ENCODE results near the gene MNT.

The MNT gene

DNA sequence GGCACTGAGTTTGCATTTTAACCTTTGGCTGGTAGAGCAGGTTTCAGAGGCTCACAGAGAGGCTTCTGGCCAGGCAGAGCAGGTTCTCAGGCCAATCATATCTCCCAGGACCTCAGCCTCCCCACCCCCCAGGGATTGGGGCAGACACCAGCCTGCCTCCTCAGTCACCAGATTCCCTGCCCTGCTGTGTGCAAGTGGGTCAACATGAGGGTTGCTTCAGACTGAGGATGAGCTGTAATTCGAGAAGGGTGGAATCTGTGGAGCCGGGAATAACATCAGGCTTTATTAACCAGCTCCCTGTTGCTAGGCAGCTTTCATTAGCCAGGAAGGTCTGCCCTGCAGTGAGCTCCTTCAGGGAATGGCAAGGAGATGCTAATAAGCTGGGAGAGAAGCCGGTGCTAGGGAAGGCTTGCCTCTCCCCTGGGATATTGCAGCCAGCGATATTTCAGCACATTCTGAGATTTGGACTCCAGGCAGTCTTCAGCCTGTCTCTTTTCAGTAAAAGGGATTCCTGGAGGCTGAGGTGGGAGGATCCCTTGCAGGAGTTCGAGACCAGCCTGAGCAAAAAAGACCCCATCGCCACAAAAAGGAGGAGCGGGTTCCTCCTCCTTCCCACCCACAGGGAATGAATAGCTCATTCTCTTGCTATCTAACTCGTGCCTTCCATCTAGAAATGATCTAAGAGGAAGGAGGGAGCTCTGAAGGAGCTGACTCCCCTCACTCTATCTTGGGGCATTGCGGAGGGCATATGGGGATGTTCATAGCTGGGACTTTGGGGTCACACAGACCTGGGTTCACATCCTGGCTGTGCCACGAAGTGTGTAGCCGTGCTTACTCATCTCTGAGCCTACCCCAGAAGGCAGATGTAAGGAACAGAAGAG, 52.8 kb downstream of the MNT start:
- TF ChIP-seq, protein P1, sequence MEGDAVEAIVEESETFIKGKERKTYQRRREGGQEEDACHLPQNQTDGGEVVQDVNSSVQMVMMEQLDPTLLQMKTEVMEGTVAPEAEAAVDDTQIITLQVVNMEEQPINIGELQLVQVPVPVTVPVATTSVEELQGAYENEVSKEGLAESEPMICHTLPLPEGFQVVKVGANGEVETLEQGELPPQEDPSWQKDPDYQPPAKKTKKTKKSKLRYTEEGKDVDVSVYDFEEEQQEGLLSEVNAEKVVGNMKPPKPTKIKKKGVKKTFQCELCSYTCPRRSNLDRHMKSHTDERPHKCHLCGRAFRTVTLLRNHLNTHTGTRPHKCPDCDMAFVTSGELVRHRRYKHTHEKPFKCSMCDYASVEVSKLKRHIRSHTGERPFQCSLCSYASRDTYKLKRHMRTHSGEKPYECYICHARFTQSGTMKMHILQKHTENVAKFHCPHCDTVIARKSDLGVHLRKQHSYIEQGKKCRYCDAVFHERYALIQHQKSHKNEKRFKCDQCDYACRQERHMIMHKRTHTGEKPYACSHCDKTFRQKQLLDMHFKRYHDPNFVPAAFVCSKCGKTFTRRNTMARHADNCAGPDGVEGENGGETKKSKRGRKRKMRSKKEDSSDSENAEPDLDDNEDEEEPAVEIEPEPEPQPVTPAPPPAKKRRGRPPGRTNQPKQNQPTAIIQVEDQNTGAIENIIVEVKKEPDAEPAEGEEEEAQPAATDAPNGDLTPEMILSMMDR (IDR thresholded peaks at IDR 0.05; ENCODE audit: borderline replicate concordance, control extremely low read depth, extremely low read depth, insufficient read depth, missing control alignments) = no peak
- in situ Hi-C loops (cut with MboI; ENCODE audit: low sequenced_read_pairs, unreplicated experiment) = no loop called here
- no peak for DNase-seq (ENCODE audit: low spot score)

DNA sequence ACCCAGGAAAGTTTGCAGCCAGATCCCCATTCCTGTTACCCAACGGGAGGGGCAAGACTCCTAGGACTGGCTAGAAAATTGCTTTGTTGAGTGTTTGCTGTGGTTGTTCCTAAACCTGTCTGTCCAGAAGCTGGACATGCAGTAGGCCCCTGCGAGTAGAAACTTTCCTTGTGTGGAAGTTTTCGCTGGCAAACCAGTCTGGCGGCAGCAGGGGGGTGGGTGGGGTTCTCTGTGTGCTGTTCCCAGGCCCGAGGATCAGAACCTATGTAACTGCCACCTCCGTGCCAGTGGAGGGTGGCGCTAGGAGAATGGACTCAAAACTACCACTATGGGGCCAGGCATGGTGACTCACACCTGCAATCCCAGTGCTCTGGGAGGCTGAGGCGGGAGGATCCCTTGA, 54.4 kb downstream of the MNT start:
- no peak for DNase-seq (ENCODE audit: low spot score)
- TF ChIP-seq, protein P1 (IDR thresholded peaks at IDR 0.05; ENCODE audit: borderline replicate concordance, control extremely low read depth, extremely low read depth, insufficient read depth, missing control alignments) = no peak
- in situ Hi-C loops (cut with MboI; ENCODE audit: low sequenced_read_pairs, unreplicated experiment) = no loop called here

DNA sequence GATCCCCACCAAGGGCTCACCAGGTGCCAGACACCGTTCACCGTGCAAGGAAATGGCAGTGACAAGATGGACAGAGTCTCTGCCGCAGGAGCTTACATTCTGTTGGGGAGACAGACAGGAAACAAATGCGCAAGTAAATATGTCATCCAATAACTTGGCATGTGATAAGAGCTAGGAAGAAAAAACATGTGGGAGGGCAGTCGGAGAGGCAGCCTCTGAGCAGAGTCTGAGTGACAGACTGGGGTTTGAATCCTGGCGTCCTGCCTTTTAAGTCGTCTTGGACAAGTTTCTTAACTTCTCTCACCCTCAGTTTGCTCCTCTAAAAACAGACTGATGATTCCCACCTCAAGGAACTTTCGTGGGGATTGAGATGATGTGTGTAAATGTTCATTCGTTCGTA, 56.3 kb downstream of the MNT start:
- in situ Hi-C loops (cut with MboI; ENCODE audit: low sequenced_read_pairs, unreplicated experiment) = no loop called here
- TF ChIP-seq, protein P1 (IDR thresholded peaks at IDR 0.05; ENCODE audit: borderline replicate concordance, control extremely low read depth, extremely low read depth, insufficient read depth, missing control alignments) = no peak
- no peak for DNase-seq (ENCODE audit: low spot score)

DNA sequence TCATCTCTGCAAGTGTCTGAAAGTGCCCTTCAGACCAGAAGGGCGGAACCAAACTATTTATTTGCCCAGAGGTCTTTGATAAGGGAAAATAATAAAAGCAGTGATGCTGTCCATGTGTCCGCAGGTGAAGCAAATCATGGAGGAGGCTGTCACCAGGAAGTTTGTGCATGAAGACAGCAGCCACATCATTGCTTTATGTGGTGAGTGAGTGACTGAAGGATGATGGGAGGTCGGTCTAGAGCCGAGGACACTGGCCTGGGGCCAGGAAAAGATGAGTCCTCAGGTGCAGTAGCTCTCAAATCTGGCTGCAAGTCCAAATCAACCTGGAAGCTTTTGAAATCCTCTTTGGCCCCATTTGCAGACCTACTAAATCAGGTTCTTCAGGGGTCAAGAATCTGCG, 57.4 kb downstream of the MNT start:
- no peak for DNase-seq (ENCODE audit: low spot score)
- in situ Hi-C loops (cut with MboI; ENCODE audit: low sequenced_read_pairs, unreplicated experiment) = no loop called here
- TF ChIP-seq, protein P1 (IDR thresholded peaks at IDR 0.05; ENCODE audit: borderline replicate concordance, control extremely low read depth, extremely low read depth, insufficient read depth, missing control alignments) = no peak

DNA sequence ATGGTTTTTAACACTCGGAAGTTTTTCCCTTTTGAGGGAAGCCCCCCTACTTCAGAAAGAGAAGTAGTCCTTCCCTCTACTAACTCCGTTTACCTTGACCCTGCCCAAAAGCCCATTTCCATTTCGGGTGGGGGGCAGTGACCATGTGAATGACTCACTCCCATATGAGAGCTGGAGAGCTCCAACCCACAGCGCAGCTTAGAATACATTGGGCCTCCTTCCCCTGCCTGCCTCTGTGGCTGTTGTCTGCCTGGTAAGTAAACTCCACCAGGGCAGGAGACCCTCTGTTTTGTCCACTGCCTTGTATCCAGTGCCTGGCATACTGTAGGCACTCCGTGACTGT, 62.6 kb downstream of the MNT start:
- DNase-seq (ENCODE audit: low spot score) = no peak
- in situ Hi-C loops (cut with MboI; ENCODE audit: low sequenced_read_pairs, unreplicated experiment) = no loop called here
- TF ChIP-seq, protein P1 (IDR thresholded peaks at IDR 0.05; ENCODE audit: borderline replicate concordance, control extremely low read depth, extremely low read depth, insufficient read depth, missing control alignments) = no peak

DNA sequence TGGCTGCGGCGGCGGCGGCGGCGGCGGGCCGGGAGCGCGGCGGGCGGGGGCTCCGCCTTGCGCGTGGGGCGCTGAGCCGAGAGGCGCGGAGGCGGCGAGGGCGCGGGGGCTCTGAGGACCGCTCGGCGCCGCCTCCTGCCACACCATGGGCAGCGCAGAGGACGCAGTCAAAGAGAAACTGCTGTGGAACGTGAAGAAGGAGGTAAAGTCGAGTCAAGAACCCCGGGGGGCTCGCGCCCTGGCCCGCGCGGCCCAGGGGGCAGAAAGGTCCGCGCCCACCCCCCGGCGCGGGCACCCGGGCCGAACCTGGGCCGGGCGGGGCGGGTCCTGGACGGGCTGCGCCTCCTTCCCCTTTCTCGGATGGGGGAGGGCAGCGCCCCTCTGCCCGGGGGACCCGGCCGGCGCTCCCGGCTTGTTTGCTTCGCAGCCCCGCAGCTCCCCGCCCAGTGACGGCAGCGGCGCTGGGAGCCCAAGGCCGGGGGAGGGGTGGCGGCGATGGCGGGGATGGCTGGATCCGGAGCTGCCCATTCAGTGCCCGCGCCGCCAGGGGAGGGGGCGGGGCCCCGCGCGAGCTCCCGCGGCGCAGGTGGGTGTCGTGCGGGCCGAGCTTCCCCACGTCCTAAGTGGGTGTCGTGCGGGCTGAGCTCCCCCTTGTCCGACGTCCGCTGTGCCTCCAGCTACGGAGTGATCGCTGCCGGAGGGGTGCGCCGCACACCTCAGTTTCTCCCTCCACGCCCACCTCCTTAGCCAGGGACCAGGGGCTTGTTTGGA, 63.1 kb downstream of the MNT start:
- DNase-seq (ENCODE audit: low spot score) = peak; percentile 79
- TF ChIP-seq, protein P1 (IDR thresholded peaks at IDR 0.05; ENCODE audit: borderline replicate concordance, control extremely low read depth, extremely low read depth, insufficient read depth, missing control alignments) = no peak
- in situ Hi-C loops (cut with MboI; ENCODE audit: low sequenced_read_pairs, unreplicated experiment) = no loop called here
